Sigmoid colon (tissue), 3 donors: ENCODE data around the gene RHOC.

ENCODE experiments used
- POLR2A ChIP-seq, 2 donors: fragments of 450-650 bp; IDR thresholded peaks; one replicate each; pipeline ENCODE4 v1.6.1; 2016; ENCODE audit warnings: antibody characterized with exemption in 2 of 2, mild to moderate bottlenecking in 2 of 2, moderate library complexity in 2 of 2
- TF ChIP-seq, protein P1 (sequence below), 4 experiments: fragments of 450-650 bp in 3 of 4; fragments of 200-600 bp in 1 of 4; IDR thresholded peaks; one replicate each; pipeline ENCODE4 v1.5.1; 2016 to 2019; ENCODE audit warnings: antibody characterized with exemption in 4 of 4, mild to moderate bottlenecking in 3 of 4, moderate library complexity in 2 of 4

DNA sequence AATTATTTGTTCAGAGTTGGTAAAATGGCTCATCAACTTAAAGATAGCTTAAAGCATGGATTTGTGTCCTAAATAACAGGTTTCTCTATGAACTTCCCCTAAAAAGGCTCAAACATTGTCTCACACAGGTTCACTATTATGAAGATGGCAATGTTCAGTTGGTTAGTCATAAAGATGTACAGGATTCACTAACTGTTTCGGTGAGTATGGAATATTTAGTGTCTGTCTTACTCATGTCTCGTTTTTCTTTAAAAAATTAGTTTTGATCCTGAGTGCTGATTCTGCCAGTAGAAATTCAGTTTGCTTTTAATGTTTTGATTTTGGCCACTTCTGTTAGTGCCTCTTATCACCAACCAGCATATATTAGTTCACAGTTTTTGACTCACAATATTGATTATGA is 40.0 kb downstream of the RHOC start:
- no peak for TF ChIP-seq POLR2A (IDR thresholded peaks at IDR 0.05)
- TF ChIP-seq, protein P1, sequence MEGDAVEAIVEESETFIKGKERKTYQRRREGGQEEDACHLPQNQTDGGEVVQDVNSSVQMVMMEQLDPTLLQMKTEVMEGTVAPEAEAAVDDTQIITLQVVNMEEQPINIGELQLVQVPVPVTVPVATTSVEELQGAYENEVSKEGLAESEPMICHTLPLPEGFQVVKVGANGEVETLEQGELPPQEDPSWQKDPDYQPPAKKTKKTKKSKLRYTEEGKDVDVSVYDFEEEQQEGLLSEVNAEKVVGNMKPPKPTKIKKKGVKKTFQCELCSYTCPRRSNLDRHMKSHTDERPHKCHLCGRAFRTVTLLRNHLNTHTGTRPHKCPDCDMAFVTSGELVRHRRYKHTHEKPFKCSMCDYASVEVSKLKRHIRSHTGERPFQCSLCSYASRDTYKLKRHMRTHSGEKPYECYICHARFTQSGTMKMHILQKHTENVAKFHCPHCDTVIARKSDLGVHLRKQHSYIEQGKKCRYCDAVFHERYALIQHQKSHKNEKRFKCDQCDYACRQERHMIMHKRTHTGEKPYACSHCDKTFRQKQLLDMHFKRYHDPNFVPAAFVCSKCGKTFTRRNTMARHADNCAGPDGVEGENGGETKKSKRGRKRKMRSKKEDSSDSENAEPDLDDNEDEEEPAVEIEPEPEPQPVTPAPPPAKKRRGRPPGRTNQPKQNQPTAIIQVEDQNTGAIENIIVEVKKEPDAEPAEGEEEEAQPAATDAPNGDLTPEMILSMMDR (IDR thresholded peaks at IDR 0.05): no peak
